HEK293 (cell line): ENCODE measurements around the gene GP1BB.

Experiments used
- CTCF ChIA-PET: fragments of 350-600 bp; formaldehyde crosslinking; extraction: SDS; loops from one replicate; lab custom pipeline; 2021; ENCODE audit warnings: antibody characterized with exemption; lab: Yijun Ruan, JAX
- POLR2A ChIA-PET: fragments of 300-600 bp; formaldehyde crosslinking; extraction: SDS; loops from one replicate; lab custom pipeline; 2020; ENCODE audit warnings: antibody characterized with exemption, inconsistent platforms; lab: Yijun Ruan, JAX
- H3K27ac ChIP-seq: fragments of 200-500 bp; sonication (Bioruptor generic); 2 replicates; pipeline ENCODE4 v1.5.1; 2014; ENCODE audit warnings: low read depth, low read length, control low read depth, inconsistent platforms; ENCODE audit errors: extremely low read depth
- H3K36me3 ChIP-seq, 2 experiments: fragments of 200-500 bp in 1 of 2; sonication (Bioruptor generic) in 1 of 2; 1 replicate in 1 of 2; 2 replicates in 1 of 2; pipeline ENCODE4 v1.5.1; 2014 to 2017; ENCODE audit warnings: inconsistent platforms in 2 of 2, low read length in 2 of 2; ENCODE audit not compliant: control insufficient read depth in 2 of 2, insufficient read depth in 1 of 2
- H3K4me1 ChIP-seq: fragments of 200-500 bp; sonication (Bioruptor generic); 2 replicates; pipeline ENCODE4 v1.5.1; 2014; ENCODE audit warnings: mild to moderate bottlenecking, low read length, inconsistent platforms; ENCODE audit not compliant: control insufficient read depth, insufficient read depth
- H3K4me3 ChIP-seq: 2 replicates; pipeline ENCODE4 v1.5.1; 2011; ENCODE audit warnings: low read depth, mild to moderate bottlenecking, control low read depth, low read length, moderate library complexity
- H3K9me3 ChIP-seq: fragments of 200-500 bp; sonication (Bioruptor generic); 2 replicates; pipeline ENCODE4 v1.5.1; 2014; ENCODE audit warnings: low read depth, low read length, inconsistent platforms; ENCODE audit not compliant: control insufficient read depth, insufficient read depth
- EGR2 ChIP-seq: fragments of 450-650 bp; formaldehyde crosslinking; IDR thresholded peaks from 2 replicates; pipeline ENCODE4 v1.5.1; 2016; ENCODE audit warnings: low read depth, missing biosample characterization, missing genetic modification characterization
- KLF8 ChIP-seq: fragments of 450-650 bp; formaldehyde crosslinking; IDR thresholded peaks from 2 replicates; pipeline ENCODE4 v1.5.1; 2016; ENCODE audit warnings: missing biosample characterization, missing genetic modification characterization
- MZF1 ChIP-seq: fragments of 450-650 bp; formaldehyde crosslinking; IDR thresholded peaks from 2 replicates; pipeline ENCODE4 v1.5.1; 2017; ENCODE audit warnings: missing biosample characterization, missing genetic modification characterization, borderline replicate concordance
- ZFHX2 ChIP-seq: fragments of 450-650 bp; formaldehyde crosslinking; conservative IDR thresholded peaks from 2 replicates; pipeline ENCODE4 v1.5.1; 2016; ENCODE audit warnings: missing biosample characterization, missing genetic modification characterization
- ZFP69B ChIP-seq: fragments of 450-650 bp; formaldehyde crosslinking; IDR thresholded peaks from 2 replicates; pipeline ENCODE4 v1.5.1; 2016; ENCODE audit warnings: missing biosample characterization, missing genetic modification characterization
- ZNF10 ChIP-seq: fragments of 450-650 bp; formaldehyde crosslinking; IDR thresholded peaks from 2 replicates; pipeline ENCODE4 v1.5.1; 2017; ENCODE audit warnings: missing biosample characterization, missing genetic modification characterization
- ZNF202 ChIP-seq: fragments of 450-650 bp; formaldehyde crosslinking; IDR thresholded peaks from 2 replicates; pipeline ENCODE4 v1.5.1; 2016; ENCODE audit warnings: missing biosample characterization, missing genetic modification characterization, borderline replicate concordance
- ZNF37A ChIP-seq: fragments of 450-650 bp; IDR thresholded peaks from 2 replicates; pipeline ENCODE4 v1.5.1; 2018; ENCODE audit warnings: missing biosample characterization, missing genetic modification characterization
- ZNF391 ChIP-seq: fragments of 450-650 bp; formaldehyde crosslinking; IDR thresholded peaks from 2 replicates; pipeline ENCODE4 v1.5.1; 2016; ENCODE audit warnings: low read depth, missing biosample characterization, missing genetic modification characterization, borderline replicate concordance
- ZNF473 ChIP-seq: fragments of 450-650 bp; formaldehyde crosslinking; IDR thresholded peaks from 2 replicates; pipeline ENCODE4 v1.5.1; 2017; ENCODE audit warnings: missing biosample characterization, missing genetic modification characterization
- ZNF677 ChIP-seq: fragments of 450-650 bp; IDR thresholded peaks from 2 replicates; pipeline ENCODE4 v1.5.0; 2018; ENCODE audit warnings: missing biosample characterization, mild to moderate bottlenecking, missing genetic modification characterization, moderate library complexity
- TF ChIP-seq, protein P1 (sequence below): fragments of 450-650 bp; formaldehyde crosslinking; IDR thresholded peaks from 2 replicates; pipeline ENCODE4 v1.5.1; 2016; ENCODE audit warnings: missing biosample characterization, missing genetic modification characterization
- TF ChIP-seq, protein P2 (sequence below): fragments of 450-650 bp; formaldehyde crosslinking; IDR thresholded peaks from 2 replicates; pipeline ENCODE4 v1.5.1; 2016; ENCODE audit warnings: missing biosample characterization, missing genetic modification characterization
- TF ChIP-seq, protein P3 (sequence below): fragments of 450-650 bp; formaldehyde crosslinking; IDR thresholded peaks from 2 replicates; pipeline ENCODE4 v1.5.1; 2016; ENCODE audit warnings: missing biosample characterization, missing genetic modification characterization
- TF ChIP-seq, protein P4 (sequence below): fragments of 450-650 bp; formaldehyde crosslinking; IDR thresholded peaks from 2 replicates; pipeline ENCODE4 v1.5.1; 2016; ENCODE audit warnings: missing biosample characterization, missing genetic modification characterization

GP1BB gene

DNA sequence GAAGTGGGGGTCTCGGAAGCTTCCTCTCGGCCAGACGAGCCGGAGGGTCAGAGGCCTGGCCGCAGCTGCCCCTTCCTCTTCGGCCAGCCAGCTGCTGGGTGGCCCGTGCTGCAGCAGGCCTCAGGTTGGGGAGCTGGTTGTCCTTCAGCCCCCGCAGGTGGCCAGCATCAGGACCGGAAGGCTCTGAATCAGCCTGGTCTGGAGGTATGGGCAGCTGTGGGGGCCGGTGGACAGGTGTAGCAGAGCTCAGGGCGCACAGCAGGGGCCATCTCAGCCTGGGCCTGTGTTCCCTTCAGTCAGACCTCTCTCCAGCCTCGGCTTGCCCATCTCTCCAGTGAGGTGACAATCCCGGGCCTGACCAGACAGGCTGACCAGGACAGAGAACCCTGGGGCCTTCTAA, 23.4 kb downstream of the GP1BB start (continued):
- TF ChIP-seq, protein P1, sequence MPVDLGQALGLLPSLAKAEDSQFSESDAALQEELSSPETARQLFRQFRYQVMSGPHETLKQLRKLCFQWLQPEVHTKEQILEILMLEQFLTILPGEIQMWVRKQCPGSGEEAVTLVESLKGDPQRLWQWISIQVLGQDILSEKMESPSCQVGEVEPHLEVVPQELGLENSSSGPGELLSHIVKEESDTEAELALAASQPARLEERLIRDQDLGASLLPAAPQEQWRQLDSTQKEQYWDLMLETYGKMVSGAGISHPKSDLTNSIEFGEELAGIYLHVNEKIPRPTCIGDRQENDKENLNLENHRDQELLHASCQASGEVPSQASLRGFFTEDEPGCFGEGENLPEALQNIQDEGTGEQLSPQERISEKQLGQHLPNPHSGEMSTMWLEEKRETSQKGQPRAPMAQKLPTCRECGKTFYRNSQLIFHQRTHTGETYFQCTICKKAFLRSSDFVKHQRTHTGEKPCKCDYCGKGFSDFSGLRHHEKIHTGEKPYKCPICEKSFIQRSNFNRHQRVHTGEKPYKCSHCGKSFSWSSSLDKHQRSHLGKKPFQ (tag by site-specific recombination) = no peak
- TF ChIP-seq, protein P2, sequence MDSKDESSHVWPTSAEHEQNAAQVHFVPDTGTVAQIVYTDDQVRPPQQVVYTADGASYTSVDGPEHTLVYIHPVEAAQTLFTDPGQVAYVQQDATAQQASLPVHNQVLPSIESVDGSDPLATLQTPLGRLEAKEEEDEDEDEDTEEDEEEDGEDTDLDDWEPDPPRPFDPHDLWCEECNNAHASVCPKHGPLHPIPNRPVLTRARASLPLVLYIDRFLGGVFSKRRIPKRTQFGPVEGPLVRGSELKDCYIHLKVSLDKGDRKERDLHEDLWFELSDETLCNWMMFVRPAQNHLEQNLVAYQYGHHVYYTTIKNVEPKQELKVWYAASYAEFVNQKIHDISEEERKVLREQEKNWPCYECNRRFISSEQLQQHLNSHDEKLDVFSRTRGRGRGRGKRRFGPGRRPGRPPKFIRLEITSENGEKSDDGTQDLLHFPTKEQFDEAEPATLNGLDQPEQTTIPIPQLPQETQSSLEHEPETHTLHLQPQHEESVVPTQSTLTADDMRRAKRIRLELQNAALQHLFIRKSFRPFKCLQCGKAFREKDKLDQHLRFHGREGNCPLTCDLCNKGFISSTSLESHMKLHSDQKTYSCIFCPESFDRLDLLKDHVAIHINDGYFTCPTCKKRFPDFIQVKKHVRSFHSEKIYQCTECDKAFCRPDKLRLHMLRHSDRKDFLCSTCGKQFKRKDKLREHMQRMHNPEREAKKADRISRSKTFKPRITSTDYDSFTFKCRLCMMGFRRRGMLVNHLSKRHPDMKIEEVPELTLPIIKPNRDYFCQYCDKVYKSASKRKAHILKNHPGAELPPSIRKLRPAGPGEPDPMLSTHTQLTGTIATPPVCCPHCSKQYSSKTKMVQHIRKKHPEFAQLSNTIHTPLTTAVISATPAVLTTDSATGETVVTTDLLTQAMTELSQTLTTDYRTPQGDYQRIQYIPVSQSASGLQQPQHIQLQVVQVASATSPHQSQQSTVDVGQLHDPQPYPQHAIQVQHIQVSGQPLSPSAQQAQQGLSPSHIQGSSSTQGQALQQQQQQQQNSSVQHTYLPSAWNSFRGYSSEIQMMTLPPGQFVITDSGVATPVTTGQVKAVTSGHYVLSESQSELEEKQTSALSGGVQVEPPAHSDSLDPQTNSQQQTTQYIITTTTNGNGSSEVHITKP = no peak
- TF ChIP-seq ZNF10 (tag by site-specific recombination) (no peak), ZNF473 (tag by site-specific recombination) (no peak), EGR2 (no peak), ZNF202 (tag by site-specific recombination) (no peak), ZNF391 (tag by site-specific recombination) (no peak), MZF1 (tag by site-specific recombination) (no peak)

DNA sequence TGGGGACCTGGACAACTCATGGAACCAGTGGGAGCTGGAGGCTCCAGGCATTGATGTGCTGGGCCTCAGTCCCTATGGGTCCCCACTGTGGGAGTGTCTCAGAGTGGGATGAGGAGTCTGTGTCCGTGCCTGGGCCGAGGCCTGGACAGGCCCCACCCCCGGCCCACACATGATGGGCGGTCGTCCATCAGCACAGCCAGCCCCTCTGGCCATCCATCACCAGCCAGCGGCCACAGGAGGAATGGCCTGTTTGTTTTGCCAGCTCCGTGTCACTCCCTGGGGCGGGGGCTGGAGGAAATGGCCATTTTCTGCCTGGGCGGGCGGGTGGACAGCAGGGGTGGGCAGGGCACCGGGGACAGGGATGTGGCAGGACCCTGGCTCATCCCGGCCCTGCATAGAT, 24.2 kb downstream of the GP1BB start:
- TF ChIP-seq ZNF37A (tag by site-specific recombination) (no peak), ZFHX2 (tag by site-specific recombination) (no peak), ZFP69B (tag by site-specific recombination) (no peak), KLF8 (tag by site-specific recombination) (no peak)
- H3K4me1 ChIP-seq = no peaks in the 10 kb centered on the region
- POLR2A ChIA-PET = no interaction called here

DNA sequence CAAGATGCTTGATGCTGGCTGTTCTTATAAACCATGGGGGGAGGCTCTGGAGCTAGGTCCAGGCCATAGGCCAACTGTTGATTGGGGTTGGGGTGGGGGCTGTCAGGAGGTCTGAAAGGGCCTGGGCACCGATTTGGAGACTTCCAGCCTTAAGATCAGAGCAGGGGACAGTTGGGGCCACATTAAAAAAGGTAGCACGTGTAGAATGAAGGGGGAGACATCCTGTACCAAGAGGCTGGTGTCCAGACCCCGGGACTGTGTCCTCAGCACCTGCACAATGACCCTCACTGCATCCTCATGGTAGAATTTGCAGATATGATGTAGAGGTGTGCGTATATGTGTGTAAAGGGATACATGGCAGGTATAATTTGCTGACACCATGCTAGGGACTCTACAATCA, 24.8 kb downstream of the GP1BB start:
- TF ChIP-seq, protein P3, sequence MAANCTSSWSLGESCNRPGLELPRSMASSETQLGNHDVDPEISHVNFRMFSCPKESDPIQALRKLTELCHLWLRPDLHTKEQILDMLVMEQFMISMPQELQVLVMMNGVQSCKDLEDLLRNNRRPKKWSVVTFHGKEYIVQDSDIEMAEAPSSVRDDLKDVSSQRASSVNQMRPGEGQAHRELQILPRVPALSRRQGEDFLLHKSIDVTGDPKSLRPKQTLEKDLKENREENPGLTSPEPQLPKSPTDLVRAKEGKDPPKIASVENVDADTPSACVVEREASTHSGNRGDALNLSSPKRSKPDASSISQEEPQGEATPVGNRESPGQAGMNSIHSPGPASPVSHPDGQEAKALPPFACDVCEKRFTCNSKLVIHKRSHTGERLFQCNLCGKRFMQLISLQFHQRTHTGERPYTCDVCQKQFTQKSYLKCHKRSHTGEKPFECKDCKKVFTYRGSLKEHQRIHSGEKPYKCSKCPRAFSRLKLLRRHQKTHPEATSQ = no peak
- no peak for TF ChIP-seq ZNF677 (tag by site-specific recombination)
- TF ChIP-seq, protein P4, sequence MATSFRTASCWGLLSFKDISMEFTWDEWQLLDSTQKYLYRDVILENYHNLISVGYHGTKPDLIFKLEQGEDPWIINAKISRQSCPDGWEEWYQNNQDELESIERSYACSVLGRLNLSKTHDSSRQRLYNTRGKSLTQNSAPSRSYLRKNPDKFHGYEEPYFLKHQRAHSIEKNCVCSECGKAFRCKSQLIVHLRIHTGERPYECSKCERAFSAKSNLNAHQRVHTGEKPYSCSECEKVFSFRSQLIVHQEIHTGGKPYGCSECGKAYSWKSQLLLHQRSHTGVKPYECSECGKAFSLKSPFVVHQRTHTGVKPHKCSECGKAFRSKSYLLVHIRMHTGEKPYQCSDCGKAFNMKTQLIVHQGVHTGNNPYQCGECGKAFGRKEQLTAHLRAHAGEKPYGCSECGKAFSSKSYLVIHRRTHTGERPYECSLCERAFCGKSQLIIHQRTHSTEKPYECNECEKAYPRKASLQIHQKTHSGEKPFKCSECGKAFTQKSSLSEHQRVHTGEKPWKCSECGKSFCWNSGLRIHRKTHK (tag by site-specific recombination) = no peak
- TF ChIP-seq, all 188 proteins: peak for 0
- Histone ChIP-seq H3K4me3 (no peak overlapping the region), H3K9me3 (no peaks in the 10 kb centered on the region), H3K27ac (no peak overlapping the region), H3K36me3 (no peaks in the 10 kb centered on the region), H3K4me1 (no peaks in the 10 kb centered on the region)
- CTCF ChIA-PET = interaction anchor here (1.4 to 4.4 kb wide), 2 partner anchors 17 to 162 kb away, joined by 13 to 19 read pairs; no protein-coding TSS in a partner anchor
- POLR2A ChIA-PET = no interaction called here

More for the DNA sequence above, 24.2 kb downstream of the GP1BB start:
- CTCF ChIA-PET = interaction anchor here (2.7 to 4.4 kb wide), 2 partner anchors 17 to 163 kb away, joined by 12 to 19 read pairs; no protein-coding TSS in a partner anchor
- H3K27ac ChIP-seq = no peak overlapping the region
- H3K36me3 ChIP-seq = no peaks in the 10 kb centered on the region
- H3K4me3 ChIP-seq = no peak overlapping the region
- H3K9me3 ChIP-seq = no peaks in the 10 kb centered on the region
